GM10266 (cell line): ENCODE results near the gene OR51E2.

Source experiments
- DNase-seq: peaks from one replicate; pipeline ENCODE4 v3.0.0; 2012; ENCODE audit errors: extremely low spot score
- TF ChIP-seq, protein P1 (sequence below): IDR thresholded peaks from 2 replicates; pipeline ENCODE4 v1.5.1; 2012; ENCODE audit warnings: mild to moderate bottlenecking, low read depth; ENCODE audit not compliant: control insufficient read depth, insufficient read depth; ENCODE audit errors: missing control alignments

Gene OR51E2

DNA sequence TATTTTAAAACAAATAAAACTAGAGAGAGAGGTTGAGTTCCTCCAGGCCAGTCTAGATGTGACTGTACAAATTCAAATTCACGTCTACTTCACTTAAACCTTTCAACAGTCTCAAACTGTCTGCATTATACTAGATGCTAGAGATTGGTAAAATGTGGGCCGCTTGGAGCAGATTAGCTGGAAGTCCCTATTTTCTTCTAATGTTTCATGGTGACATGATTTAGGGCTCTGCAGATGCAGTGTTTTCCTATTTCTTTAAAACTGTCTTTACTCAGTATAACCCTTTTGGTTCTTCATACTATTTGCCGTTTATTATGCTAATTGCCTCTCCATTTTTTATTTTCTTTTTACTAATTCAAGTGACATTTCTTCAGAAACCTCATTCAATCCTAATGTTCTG is 33.5 kb downstream of the OR51E2 start:
- TF ChIP-seq, protein P1, sequence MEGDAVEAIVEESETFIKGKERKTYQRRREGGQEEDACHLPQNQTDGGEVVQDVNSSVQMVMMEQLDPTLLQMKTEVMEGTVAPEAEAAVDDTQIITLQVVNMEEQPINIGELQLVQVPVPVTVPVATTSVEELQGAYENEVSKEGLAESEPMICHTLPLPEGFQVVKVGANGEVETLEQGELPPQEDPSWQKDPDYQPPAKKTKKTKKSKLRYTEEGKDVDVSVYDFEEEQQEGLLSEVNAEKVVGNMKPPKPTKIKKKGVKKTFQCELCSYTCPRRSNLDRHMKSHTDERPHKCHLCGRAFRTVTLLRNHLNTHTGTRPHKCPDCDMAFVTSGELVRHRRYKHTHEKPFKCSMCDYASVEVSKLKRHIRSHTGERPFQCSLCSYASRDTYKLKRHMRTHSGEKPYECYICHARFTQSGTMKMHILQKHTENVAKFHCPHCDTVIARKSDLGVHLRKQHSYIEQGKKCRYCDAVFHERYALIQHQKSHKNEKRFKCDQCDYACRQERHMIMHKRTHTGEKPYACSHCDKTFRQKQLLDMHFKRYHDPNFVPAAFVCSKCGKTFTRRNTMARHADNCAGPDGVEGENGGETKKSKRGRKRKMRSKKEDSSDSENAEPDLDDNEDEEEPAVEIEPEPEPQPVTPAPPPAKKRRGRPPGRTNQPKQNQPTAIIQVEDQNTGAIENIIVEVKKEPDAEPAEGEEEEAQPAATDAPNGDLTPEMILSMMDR: no peak
- DNase-seq: no peak

DNA sequence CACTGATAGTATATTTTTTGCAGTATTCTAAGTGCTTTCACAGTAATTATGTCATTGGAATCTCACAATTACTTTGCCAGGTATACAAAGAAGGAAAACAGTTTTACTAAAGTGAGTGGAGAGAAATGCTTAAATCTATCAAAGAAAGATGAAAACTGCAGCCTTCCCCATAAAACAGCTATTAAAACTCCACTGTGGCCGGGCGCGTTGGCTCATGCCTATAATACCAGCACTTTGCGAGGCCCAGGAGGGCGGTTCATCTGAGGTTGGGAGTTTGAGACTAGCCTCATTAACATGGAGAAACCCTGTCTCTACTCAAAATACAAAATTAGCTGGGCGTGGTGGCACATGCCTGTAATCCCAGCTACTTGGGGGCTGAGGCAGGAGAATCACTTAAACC is 34.8 kb downstream of the OR51E2 start:
- no peak for DNase-seq
- TF ChIP-seq, protein P1: no peak

DNA sequence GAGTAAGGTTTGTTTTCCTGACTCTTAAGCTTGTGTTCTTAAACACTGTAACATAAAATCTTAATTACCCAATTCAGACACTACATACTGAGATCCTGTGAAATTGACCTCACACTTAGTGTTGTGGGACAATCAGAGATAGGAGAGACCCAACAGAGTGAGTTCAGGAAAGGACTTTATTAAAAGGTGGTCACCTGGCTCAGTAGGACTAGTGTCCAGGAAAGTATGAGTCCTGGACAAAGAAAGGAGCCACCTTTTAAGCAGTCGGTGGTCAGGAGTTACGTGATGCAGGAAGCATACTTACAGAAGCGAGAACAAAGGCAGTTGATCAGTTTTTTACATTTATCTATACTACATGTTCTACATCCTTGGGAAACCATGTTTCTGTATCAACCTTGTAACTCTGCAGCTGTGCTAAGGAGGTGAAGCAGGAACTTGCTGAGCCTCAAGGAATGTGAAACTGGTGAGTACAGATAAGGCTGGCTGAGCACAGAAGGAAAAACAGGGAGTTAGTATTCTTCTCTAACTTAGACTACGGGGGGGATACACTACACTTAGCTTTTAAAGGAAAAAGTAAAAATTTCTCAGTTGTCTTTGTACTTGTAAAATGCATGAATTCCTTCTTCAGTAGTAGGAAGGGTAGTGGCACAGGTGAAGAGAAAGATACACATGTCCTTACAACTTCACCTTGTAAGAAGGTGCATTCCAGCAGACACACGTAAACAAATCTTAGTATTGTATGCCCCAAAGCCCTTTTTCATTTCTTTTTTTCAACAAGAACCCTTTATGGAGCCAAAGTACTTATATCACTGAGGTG is 38.8 kb downstream of the OR51E2 start:
- DNase-seq: no peak
- TF ChIP-seq, protein P1: no peak

DNA sequence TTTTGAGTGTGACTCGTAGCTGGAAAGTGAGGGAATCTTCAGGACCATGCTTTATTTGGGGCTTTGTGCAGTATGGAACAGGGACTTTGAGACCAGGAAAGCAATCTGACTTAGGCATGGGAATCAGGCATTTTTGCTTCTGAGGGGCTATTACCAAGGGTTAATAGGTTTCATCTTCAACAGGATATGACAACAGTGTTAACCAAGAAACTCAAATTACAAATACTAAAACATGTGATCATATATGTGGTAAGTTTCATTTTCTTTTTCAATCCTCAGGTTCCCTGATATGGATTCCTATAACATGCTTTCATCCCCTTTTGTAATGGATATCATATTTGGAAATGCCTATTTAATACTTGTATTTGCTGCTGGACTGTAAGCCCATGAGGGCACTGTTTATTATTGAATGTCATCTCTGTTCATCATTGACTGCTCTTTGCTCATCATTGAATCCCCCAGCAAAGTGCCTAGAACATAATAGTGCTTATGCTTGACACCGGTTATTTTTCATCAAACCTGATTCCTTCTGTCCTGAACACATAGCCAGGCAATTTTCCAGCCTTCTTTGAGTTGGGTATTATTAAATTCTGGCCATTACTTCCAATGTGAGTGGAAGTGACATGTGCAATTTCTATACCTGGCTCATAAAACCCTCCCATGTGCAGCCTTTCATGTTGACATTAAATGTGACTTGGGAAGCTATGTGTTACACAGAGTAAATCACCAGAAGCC is 42.9 kb downstream of the OR51E2 start:
- TF ChIP-seq, protein P1: no peak
- DNase-seq: no peak

DNA sequence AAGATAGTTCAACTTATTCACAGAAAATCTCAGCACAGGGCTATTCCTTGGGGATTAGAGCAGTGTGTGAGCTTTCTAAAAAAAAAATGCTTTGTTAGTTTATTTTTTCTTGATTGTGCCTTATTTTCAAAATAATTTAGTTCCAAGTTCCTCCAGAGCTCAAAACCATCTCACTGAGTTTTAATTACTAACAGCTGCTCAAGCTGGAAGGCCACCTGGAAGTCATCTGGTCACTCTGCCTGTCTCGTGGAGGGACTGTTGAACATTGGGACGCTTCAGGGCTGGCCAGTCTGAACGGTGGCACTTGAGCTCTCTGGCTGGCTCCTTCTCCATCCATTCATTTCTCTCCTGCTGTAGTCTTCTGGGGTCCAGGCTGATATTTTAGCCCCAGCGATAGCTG is 49.9 kb downstream of the OR51E2 start:
- TF ChIP-seq, protein P1: no peak
- DNase-seq: no peak

DNA sequence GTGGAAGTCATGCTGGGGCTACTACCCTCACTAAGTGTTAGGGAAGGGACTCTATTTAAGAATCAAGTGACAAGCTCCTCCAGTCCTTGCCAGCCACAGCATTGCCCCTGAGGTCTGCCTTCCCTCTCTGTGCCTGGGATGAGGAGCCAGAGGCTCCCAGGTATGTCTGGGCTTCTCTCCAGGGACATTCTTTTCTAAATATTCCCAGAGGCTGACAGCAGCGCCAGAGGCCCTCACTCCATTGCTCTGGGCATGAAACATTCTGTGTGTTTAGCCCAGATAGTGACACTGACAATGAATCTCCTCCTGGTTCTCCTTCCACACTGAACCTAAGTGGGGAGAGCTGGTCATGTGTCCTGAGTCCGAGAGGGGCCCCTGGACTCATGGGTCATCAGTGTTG is 51.7 kb downstream of the OR51E2 start:
- DNase-seq: no peak
- TF ChIP-seq, protein P1: no peak

DNA sequence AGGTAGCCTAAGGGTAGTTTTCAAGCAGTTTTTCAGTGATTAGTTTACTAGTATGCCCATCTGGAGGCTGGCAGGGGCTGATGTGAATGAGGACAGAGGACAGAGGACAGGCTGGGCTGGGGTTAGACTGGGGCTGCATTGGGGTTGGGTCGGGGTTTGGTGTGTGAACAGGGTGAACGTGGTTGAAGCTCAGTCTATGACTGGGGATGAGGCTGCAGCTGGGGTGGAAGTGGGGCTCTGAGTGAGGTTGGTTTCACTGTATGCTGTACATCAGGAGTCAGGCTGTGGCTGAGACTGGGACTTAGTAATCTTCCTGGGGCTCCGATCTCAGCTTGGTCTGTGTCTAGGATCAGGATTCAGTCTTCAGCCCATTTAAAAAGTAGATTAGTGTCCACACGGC is 53.4 kb downstream of the OR51E2 start:
- no peak for DNase-seq
- TF ChIP-seq, protein P1: no peak
